ENCODE results near the gene MACO1. TPM values are rescaled to one million over a fixed set of nuclear protein-coding genes. Genes with fewer than 3 reads are reported as not detected.

MACO1 gene
- total and polyA plus RNA-seq, 2 of the 8 experiments (the other 6 are each of a cell fraction or from before 2014, with no cell fraction given): 3.5 to 15.1 TPM

DNA sequence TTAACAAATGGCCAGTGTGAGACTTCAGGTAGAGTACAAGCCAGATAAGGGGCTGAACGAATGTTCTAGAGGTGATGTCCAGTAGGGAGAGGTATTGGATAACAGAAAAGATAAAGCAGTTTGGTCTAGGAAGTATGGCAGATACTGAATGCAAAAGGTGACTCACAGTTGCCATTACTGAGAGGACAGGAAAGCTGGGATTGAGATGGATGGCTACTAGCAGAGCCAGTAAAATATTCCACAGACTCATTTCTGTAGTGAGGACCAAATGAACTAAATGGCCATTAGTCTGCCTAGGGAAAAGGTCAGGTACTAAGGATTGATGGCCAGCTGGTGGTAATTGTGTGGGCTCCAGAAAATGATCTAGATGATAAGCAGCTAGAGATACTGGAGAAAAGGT, 11.5 kb downstream of the MACO1 start:
- H3K23me2 ChIP-seq (ENCODE audit: low read depth, low read length): no peaks in the 10 kb centered on the region; the same call in 1 of the 2 replicates
- no peak overlapping the region for H2BK20ac ChIP-seq (ENCODE audit: low read length)
- H2BK120ac ChIP-seq (replicated peaks; ENCODE audit: low read depth, low read length): no peak overlapping the region
- no peak overlapping the region for H2BK15ac ChIP-seq (ENCODE audit: low read length)
- DNase-seq (ENCODE audit: low read depth in 1 of 2, low spot score in 2 of 2) (no peak), FAIRE-seq (no peak)
- 82% methylated on average over 1 of the region's 1 CpG; no CpG with 5 or more reads in 1 of the 2 experiments for WGBS, 2 experiments (ENCODE audit: extremely low coverage in 1 of 2, insufficient coverage in 1 of 2, insufficient read length in 1 of 2, insufficient replicate concordance in 2 of 2, low coverage in 1 of 2, low lambda C conversion rate in 2 of 2, missing lambda C conversion rate in 1 of 2)
- no peak overlapping the region for H4K8ac ChIP-seq (ENCODE audit: extremely low read depth, insufficient read depth, low read length)
- H2AK5ac ChIP-seq (ENCODE audit: low read depth, low read length): no peak overlapping the region
- no peak overlapping the region for H4K91ac ChIP-seq (replicated peaks; ENCODE audit: insufficient read length, low read length)
- H3K56ac ChIP-seq (replicated peaks; ENCODE audit: insufficient read length, low read depth, low read length): no peak overlapping the region
- no peak overlapping the region for H2AFZ ChIP-seq (ENCODE audit: low read length)
- CTCF ChIA-PET (ENCODE audit: partially characterized antibody): no interaction called here
- peaks cover 0 to 5% of the 10 kb centered on the region in 2 experiments for H4K20me1 ChIP-seq (replicated peaks in 1 of 2; ENCODE audit: control insufficient read depth in 1 of 2, insufficient read depth in 2 of 2, low read length in 2 of 2)
- H3K18ac ChIP-seq (ENCODE audit: extremely low read depth, low read length): no peak overlapping the region
- 0 out of 2 replicates have a peak, but pooled peaks cover 4% of the 10 kb centered on the region for H3K79me1 ChIP-seq (ENCODE audit: low read depth, low read length)
- H3K9ac ChIP-seq (replicated peaks in 1 of 4; ENCODE audit: extremely low read depth in 1 of 4, low read depth in 3 of 4, low read length in 3 of 4): no peak overlapping the region
- H3K4me3 ChIP-seq (ENCODE audit: extremely low read depth in 1 of 4, insufficient read depth in 2 of 4, low read depth in 3 of 4, low read length in 4 of 4): no peak overlapping the region
- no peak overlapping the region for H3K23ac ChIP-seq (ENCODE audit: insufficient read length)
- no peaks in the 10 kb centered on the region for H3K9me3 ChIP-seq (ENCODE audit: insufficient read depth in 2 of 2, low read depth in 1 of 2, low read length in 1 of 2)
- H2BK12ac ChIP-seq (ENCODE audit: low read depth, low read length): no peak overlapping the region
- H3K4me1 ChIP-seq (replicated peaks in 1 of 4; ENCODE audit: control insufficient read depth in 3 of 4, insufficient read depth in 4 of 4, low read length in 3 of 4): peaks cover 0 to 3% (median 0%) of the 10 kb centered on the region in 4 experiments; a peak in 2 of 7 replicates
- H3K27me3 ChIP-seq (replicated peaks in 1 of 4; ENCODE audit: control insufficient read depth in 3 of 4, extremely low read depth in 1 of 4, insufficient read depth in 3 of 4, low read length in 3 of 4): no peaks in the 10 kb centered on the region
- H3K27ac ChIP-seq (ENCODE audit: low read depth, low read length): no peak overlapping the region
- no peak overlapping the region for H3K14ac ChIP-seq (ENCODE audit: insufficient read length)
- TF ChIP-seq BACH1 (IDR thresholded peaks at IDR 0.05; ENCODE audit: low read length) (no peak), RAD21 (IDR thresholded peaks at IDR 0.05 in 1 of 2, conservative IDR thresholded peaks at IDR 0.05 in 1 of 2; ENCODE audit: low read depth in 2 of 2, low read length in 2 of 2) (0 out of 4 replicates have a peak, but pooled peaks of 1 of the 2 experiments have one; percentile 8)
- H3K4ac ChIP-seq (replicated peaks; ENCODE audit: insufficient read length, low read depth, low read length): no peak overlapping the region
- no peak overlapping the region for H3K4me2 ChIP-seq (ENCODE audit: insufficient read depth in 1 of 2, low read depth in 2 of 2, low read length in 2 of 2)
- no peaks in the 10 kb centered on the region for H3K36me3 ChIP-seq (ENCODE audit: control insufficient read depth in 2 of 4, insufficient read depth in 4 of 4, low read length in 3 of 4)
- H4K5ac ChIP-seq (ENCODE audit: insufficient read length, low read depth, low read length): no peak overlapping the region
- POLR2A ChIA-PET (ENCODE audit: partially characterized antibody): interaction anchor here (1.0 kb wide), 1 partner anchor 11 kb away, joined by 3 read pairs; no protein-coding TSS in a partner anchor
- H3K79me2 ChIP-seq (ENCODE audit: control insufficient read depth in 1 of 2, insufficient read depth in 2 of 2, low read length in 2 of 2): peaks cover 0 to 30% of the 10 kb centered on the region in 2 experiments; a peak in 2 of 4 replicates
- H2BK5ac ChIP-seq (ENCODE audit: low read depth, low read length): no peak overlapping the region
